Measurements from ENCODE around the gene GALK2.
"Not testable (repeated sequence)": the region's sequence is repeated elsewhere in the genome, so short reads cannot be mapped to it uniquely, and the experiment has no call there.

GALK2 gene

DNA sequence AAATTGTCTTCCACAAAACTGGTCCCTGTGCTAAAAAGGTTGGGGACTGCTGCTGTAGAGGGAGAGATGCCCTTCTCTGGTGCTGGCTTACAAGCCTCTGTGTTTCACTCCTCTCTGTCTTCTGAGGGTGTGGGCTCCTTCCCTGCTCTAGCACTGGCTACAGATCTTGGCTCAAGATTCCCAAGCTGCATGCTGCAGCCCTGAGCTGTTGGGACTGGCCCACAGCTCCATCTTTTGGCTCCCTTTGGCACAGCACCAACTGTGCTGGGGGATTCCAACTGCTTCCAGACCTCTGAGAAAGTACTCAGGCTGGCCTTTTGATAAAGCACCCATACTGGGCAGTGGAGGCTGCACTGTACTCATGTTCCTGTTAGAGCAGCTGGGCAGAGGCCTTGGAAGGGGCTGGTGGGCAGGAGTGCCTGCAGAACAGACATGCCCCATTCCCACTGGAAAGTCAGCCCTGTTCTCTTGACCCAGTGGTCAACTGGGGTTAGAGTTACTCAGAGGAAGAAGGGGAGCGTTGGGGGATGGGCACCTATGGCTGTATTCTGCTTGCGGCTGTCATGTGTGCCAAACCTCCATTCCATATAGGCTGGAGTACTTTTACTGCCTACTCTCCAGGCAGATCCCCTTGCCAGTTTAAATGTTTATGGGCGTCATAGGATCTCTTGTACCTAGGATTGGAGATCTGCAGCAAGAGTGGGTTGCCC, 55.7 kb downstream of the GALK2 start:
- DNase-seq: peak in 1 of 2 experiments; percentile 70

GRCh38 chr15:49227602-49228001, 57.6 kb downstream of the GALK2 start:
- DNase-seq: no peak

- no peak for DNase-seq
Observed at GRCh38 chr15:49229922-49230321, 59.9 kb downstream of the GALK2 start.

DNA sequence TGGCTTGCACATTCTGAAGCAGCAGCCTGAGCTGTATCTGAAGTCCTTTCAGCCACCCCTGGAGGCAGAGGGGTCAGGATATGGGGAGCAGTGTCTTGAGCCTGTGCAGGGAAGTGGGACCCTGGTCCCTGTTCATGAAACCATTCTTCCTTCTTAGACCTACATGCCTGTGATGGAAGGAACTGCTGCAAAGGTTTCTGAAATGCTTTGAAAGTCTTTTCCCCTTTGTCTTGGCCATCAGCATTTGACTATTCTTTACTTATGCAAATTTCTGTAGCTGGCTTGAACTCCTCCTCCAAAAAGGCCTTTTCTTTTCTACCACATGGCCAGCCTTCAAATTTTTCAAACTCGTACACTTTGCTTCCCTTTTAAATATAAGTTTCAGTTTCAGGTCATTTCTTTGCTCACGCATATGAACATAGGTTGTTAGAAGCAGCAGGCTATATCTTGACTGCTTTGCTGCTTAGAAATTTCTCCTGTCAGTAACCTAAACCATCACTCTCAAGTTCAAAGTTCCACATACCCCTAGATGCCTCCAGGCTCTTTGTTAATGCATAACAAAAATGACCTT, 62.3 kb downstream of the GALK2 start:
- DNase-seq: no peak

DNA sequence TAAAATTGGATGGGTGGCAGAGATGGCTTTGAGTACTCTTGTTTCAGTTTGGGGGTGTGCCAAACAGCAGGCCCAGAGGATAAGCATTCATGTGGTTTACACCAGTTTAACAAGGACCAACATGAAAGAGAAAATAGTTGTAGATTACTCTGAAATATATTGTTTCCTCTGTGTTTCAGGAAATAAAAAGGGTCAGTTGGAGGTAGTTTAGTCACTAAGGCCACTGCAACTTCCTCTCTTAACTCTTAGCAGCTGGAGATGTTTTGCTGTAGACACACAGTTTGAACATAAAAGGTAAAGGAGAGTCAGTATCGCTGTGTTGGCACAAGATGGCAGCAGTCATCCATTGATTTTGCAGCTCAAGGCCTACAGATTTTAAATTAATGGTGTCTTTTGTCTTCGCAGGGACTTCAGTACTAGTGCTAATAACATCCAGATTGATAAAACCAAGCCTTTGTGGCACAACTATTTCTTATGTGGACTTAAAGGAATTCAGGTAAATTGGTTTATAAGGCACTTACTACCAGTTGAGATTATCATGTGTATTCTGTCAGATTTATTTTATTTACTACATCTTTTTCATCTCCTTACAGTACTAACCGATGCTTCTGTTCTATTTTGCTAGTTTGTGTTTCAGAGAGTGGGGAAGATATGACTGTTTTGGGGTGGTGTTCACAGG, 65.5 kb downstream of the GALK2 start:
- peak; percentile 12 to 59 for DNase-seq

DNA sequence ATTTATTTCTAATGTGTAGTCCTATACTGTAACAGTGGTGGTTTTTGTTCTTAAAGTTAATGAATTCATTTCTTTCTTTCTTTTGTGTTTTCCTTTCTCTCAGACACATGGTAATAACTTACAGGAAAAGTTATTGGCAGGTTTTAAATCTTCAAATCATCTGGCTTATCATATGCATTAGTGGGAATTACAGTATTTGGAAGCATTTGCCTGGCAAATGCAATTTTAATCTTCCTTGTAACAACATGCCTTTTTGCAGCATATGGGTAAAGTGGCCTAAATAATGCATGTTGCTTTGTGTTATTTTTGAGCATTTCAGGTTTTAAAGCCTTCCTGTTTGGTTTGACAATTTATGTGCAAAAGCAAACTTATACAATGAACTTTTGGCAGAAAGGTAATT, 66.8 kb downstream of the GALK2 start:
- DNase-seq: no peak

DNA sequence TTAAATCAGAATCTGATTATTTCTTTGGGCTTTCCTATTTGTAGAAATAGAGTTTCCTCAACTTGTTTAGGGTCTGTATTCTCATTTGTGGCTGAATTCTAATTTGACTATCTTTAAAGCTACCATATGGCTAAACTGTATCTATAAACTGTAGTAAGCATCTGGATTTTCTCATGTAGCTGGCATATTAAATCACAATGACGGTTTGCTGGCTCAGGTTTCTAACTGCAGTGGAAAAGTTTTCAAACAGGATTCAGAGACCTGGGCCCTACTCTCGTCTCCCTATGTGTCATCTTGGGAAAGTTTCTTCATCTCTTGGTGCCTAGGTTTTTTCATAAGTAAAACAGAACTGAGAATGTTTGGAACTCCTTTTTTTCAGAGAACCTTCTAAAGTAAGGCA, 68.3 kb downstream of the GALK2 start:
- DNase-seq: peak in 1 of 2 experiments; percentile 9

DNA sequence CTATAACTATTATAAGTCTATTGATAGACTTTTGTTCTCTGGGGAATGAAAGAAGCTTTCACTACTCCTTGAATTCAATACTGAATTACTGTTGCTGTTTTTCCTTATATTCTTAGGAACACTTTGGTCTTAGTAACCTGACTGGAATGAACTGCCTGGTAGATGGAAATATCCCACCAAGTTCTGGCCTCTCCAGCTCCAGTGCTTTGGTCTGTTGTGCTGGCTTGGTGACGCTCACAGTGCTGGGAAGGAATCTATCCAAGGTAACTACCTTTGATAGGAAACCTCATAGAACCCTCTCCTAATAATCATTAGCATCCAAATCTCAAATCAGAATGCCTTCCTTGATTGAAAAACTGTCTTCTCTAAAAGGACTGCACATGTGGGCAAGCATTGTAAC, 69.1 kb downstream of the GALK2 start:
- no peak for DNase-seq

DNA sequence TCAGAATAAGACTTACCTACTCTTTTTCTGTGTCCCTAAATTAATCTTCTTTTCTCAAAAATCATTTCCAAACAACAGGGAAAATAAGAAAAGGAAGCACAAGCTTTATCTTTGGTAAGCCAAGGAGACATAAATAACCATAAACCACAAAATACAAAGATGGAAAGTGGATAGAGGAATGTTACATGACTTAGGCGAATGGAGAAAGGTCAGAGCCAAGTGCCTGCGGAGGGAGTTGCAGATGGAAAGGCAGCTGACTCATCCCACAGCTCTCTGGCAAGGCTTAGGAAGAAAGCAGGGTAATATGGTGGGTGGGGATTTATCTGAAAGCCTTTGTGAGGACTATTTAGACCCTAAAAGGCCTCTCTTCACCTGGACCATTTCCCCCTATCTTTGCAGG, 72.8 kb downstream of the GALK2 start:
- no peak for DNase-seq

DNA sequence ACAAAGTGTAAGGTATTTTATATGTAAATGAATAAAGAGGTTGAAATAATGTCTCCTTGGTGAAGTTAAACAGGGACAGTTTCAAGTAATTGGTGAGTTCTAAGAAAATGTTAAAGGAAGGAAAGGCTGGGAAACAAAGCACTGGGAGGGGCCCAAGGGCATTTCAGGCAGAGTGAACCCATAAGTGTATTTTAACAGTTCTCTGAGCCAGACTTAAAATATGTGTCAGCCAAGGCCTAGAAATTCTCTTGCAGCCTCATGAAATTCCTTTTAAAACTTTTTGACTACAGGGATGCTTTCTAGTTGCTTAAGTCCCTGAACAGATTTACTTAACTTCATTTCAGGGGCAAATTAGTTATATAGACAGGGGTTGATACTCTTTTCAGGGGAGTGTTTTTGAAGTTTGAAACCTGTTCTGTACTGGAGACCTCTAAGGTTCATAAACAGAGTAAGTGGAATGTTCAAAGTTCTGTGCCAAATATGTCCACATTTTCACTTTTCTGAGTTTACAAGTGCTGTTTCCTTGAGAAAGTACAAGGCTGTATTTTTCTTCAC, 77.6 kb downstream of the GALK2 start:
- no peak for DNase-seq

- DNase-seq: no peak
Observed at GRCh38 chr15:49248291-49248690, 78.2 kb downstream of the GALK2 start.

DNA sequence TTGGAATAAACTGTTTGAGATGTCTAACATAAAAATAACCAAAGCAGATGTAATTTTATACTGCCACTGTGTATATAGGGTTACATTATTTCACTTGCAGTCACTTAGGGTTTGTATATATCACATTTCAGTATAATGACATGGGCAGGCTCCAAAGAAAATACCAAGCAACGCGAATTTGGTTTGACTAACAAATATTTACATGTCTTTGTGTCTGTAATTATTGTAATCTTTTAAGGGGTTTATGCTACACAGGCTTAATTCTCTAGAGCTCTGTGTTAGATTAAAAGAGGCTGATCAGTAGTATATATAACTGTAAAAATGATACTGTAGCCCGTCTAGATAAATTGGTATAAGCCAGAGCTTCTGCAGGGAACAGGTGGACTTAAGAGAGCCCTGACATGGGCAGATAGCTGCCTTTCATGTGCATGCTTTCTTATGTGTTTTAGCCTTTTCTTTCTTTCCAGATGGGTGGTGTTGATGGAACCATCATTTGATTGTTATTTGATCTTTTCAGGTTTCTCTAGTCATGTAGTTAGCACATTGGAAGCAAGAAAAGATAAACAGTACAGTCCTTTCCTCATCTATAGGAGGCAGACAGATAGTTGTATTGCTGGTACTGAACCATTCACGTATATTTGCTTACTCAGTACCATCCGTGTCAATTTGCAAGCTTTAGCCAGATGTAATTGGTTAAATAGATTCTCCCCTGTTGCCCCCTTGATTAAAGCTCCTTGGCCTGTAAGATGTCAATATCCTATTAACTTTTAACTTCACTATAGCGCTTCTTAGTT, 86.1 kb downstream of the GALK2 start:
- DNase-seq: no peak

- not testable (repeated sequence) for DNase-seq
Observed at GRCh38 chr15:49265117-49265516, 95.1 kb downstream of the GALK2 start.

DNA sequence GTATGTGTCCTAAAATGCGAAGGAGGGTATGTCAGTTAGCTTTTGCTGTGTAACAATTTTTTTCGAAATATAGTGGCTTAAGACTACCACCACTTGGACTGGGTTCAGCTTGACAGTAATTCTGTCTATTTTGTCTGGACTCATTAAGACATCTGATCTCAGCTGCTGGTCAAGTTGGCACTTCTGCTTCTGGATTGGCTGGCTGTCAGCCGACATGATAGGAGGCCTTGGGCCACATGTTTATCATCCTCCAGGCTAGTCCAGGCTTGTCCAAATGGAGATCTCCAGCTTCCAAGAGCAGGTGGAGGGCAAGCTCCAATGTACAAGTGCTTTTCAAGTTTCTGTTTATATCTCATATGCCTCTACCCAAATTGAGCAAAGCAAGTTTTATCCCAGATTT, 95.9 kb downstream of the GALK2 start:
- DNase-seq: no peak

DNA sequence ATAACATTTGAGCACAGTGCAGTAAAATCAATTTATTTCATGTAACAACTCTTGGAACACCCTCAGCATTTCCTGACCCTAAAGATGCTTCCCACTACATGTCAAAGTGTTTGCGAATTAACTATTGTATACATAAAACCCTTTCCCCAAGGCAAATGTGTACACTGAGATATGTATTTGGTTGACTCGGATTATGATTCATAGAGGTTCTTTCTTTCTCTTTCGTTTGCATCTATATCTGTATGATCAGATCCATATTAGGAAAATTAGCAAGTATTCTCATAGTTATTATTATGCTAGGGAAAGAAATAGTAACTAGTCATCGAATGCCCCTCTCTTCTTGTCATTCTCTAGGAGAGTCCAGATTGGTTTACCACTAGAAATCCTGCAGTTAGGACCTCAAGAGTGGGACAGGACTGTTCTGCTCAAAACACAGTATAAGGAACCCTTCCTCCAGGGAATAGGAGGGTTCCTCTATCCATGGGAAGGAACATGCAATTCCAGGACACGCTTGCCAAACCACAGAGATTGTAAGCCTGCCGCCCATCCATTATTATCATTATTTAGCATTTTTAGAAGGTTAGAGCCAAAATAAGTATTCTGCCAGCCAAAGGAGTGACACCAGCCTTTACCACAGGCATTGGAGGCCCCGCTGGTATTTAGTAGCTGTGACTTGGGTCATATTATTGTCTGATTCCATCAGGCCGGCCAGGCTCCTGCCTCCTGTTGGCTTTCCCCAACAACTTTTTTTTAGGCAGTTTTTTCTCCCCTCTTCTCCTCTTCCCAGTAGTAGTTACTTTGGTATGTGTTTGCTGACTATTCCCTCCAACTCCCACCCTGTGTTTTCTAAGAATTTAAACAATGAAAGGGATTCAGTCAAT, 100.7 kb downstream of the GALK2 start:
- DNase-seq: no peak

GRCh38 chr15:49273734-49274318, 103.8 kb downstream of the GALK2 start:
- DNase-seq: no peak

GRCh38 chr15:49278751-49279150, 108.7 kb downstream of the GALK2 start:
- DNase-seq: no peak

- DNase-seq: no peak
Observed at GRCh38 chr15:49279521-49280456, 109.7 kb downstream of the GALK2 start.

DNA sequence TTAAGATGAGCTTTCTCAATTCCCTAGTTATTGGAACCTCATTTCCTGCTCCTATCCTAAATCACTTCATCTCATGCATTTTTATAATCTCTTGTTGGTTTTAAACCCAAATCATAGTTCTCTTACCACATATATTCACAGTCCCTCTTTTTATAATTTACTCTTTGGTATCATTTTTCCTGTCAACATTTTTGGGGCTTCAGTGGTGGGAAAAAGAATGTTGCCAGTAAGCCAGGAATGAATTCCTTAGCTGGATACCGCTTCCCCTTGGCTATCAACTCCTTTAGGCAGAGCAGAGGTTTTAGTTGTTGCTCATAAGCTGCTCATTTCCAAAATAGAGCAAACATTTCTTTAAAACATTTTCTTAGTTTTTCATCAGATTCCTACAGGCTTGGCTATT, 112.3 kb downstream of the GALK2 start:
- DNase-seq: no peak

DNA sequence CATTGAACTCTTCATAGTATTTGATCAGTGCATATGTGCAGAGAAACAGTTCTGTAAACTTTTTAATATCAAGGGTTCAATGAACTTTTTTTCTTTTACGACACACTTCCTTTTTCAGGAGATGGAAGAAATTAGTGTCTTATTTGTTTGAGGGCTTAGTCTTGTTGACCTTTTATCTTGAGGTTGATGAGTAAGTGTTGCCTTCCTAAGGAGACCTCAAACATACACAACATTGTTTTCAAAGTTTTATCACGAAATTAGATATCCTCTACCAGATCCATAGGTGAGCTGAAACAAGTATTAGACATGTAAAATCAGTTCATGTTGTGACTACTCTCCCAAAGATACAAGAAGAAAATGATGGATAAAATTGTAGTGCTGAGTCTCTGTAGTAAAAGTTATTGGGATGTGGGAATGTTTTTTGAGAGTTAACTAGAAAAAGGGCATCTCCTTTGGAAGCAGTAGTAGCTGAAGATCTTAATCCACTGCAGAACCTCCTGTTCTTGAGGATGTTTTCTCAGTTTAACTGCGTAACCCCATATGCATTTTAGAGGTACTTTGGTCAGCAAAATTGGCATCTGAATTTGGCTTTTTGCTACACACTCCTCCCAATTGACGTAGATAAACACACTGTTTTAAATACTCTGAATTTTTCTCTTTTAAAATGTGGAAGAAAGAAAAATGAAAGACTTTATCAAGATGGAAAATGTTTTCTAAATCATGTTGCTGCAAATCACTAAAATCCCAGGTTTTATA, 116.8 kb downstream of the GALK2 start:
- DNase-seq: no peak

All from NCI-H446 (cell line).